Caco-2 (cell line): ENCODE data around the gene HDHD2. TPM values are rescaled to one million over a fixed set of nuclear protein-coding genes. Genes with fewer than 3 reads are reported as not detected.

Source experiments
- BruUV-seq: library from RNA; stranded (reverse); fragments of 400-500 nt; replicated peaks from 2 replicates; lab custom pipeline; 2021; lab: Mats Ljungman, UMichigan
- CTCF ChIA-PET: fragments of 300-600 bp; sonication (Branson Sonifier 250); formaldehyde crosslinking; loops from one replicate; lab custom pipeline; 2022; ENCODE audit warnings: antibody characterized with exemption; lab: Charles Lee
- POLR2A ChIA-PET: fragments of 300-600 bp; sonication (Branson Sonifier 250); formaldehyde crosslinking; loops from one replicate; lab custom pipeline; 2022; ENCODE audit warnings: antibody characterized with exemption; lab: Charles Lee
- DNase-seq, 2 experiments: peaks; one replicate each; pipeline versions ENCODE4 v3.0.0 to v3.0.0-alpha.2; 2020 to 2022
- H3K27me3 ChIP-seq: replicated peaks from 2 replicates; pipeline ENCODE4 v1.6.0; 2011; ENCODE audit warnings: low read length; ENCODE audit not compliant: control insufficient read depth, insufficient read depth
- H3K36me3 ChIP-seq: 2 replicates; pipeline ENCODE4 v1.5.1; 2011; ENCODE audit warnings: low read length; ENCODE audit not compliant: control insufficient read depth, insufficient read depth
- H3K4me1 ChIP-seq: fragments of 250-450 bp; sonication (Bioruptor Pico); 2 replicates; pipeline ENCODE4 v1.5.1; 2020; ENCODE audit warnings: mild to moderate bottlenecking
- H3K4me3 ChIP-seq: 2 replicates; pipeline ENCODE4 v1.5.1; 2011; ENCODE audit warnings: low read depth, mild to moderate bottlenecking, control low read depth, low read length
- H3K9me3 ChIP-seq: fragments of 250-450 bp; sonication (Bioruptor Pico); 2 replicates; pipeline ENCODE4 v1.5.1; 2020; ENCODE audit warnings: mild to moderate bottlenecking, moderate library complexity
- H3K27ac Mint-ChIP-seq: one replicate; pipeline ENCODE4 v1.8.0; 2022; ENCODE audit warnings: mixed read lengths; ENCODE audit not compliant: unreplicated experiment
- H3K27me3 Mint-ChIP-seq: one replicate; pipeline ENCODE4 v1.8.0; 2022; ENCODE audit warnings: mixed read lengths; ENCODE audit not compliant: insufficient read depth, unreplicated experiment
- H3K36me3 Mint-ChIP-seq: one replicate; pipeline ENCODE4 v1.8.0; 2022; ENCODE audit warnings: mild to moderate bottlenecking, mixed read lengths; ENCODE audit not compliant: insufficient read depth, unreplicated experiment
- H3K4me1 Mint-ChIP-seq: one replicate; pipeline ENCODE4 v1.8.0; 2022; ENCODE audit warnings: low read depth, mixed read lengths; ENCODE audit not compliant: unreplicated experiment
- H3K4me3 Mint-ChIP-seq: one replicate; pipeline ENCODE4 v1.8.0; 2022; ENCODE audit warnings: mild to moderate bottlenecking, moderate library complexity, mixed read lengths; ENCODE audit not compliant: unreplicated experiment
- H3K9me3 Mint-ChIP-seq: one replicate; pipeline ENCODE4 v1.8.0; 2022; ENCODE audit warnings: mixed read lengths; ENCODE audit not compliant: unreplicated experiment
- CTCF ChIP-seq, 2 experiments: fragments of 200-600 bp in 1 of 2; IDR thresholded peaks; 1 replicate in 1 of 2; 2 replicates in 1 of 2; pipeline versions ENCODE4 v1.5.1 to v1.8.0; 2011 to 2022; ENCODE audit warnings: antibody characterized with exemption in 1 of 2, control low read depth in 1 of 2, inconsistent platforms in 1 of 2, low read depth in 1 of 2, low read length in 1 of 2, mild to moderate bottlenecking in 1 of 2, moderate library complexity in 1 of 2; ENCODE audit not compliant: insufficient read depth in 1 of 2, severe bottlenecking in 1 of 2, unreplicated experiment in 1 of 2
- intact Hi-C: fragments of 100-400 bp; cut with micrococcal nuclease; formaldehyde crosslinking; loops from one replicate; pipeline ENCODE4 v1.10.0; 2022; ENCODE audit not compliant: unreplicated experiment
- total RNA-seq: library from RNA; stranded (reverse); gene quantifications from 2 replicates; pipeline ENCODE4 v1.2.3, GENCODE V29; 2022

Gene HDHD2
- total RNA-seq, 1 experiment from 2014 or later: 14.7 TPM

- no peak overlapping the region for H3K4me3 ChIP-seq
- no peaks in the 10 kb centered on the region for H3K4me1 Mint-ChIP-seq
- intact Hi-C loops: loop anchor here (1.0 to 5.0 kb wide), 2 partner anchors 105 to 657 kb away; no protein-coding TSS in a partner anchor
- peak; percentile 43 to 56 for DNase-seq
- ChIA-PET POLR2A (no interaction called here), CTCF (interaction anchor here (1.6 kb wide), 1 partner anchor 105 kb away, joined by 5 read pairs; no protein-coding TSS in a partner anchor)
- H3K4me3 Mint-ChIP-seq: no peak overlapping the region
- H3K36me3 Mint-ChIP-seq: peaks cover 6% of the 10 kb centered on the region
- H3K9me3 Mint-ChIP-seq: no peaks in the 10 kb centered on the region
- BruUV-seq: no TSS peak
- H3K4me1 ChIP-seq: no peaks in the 10 kb centered on the region
- H3K36me3 ChIP-seq: no peaks in the 10 kb centered on the region
- H3K9me3 ChIP-seq: no peaks in the 10 kb centered on the region
- TF ChIP-seq CTCF (IDR thresholded peaks at IDR 0.05; ENCODE audit: insufficient read depth in 1 of 2, low read depth in 1 of 2, low read length in 1 of 2, severe bottlenecking in 1 of 2, unreplicated experiment in 1 of 2): peak; percentile 38 to 51
- H3K27ac Mint-ChIP-seq: no peak overlapping the region
- no peaks in the 10 kb centered on the region for H3K27me3 ChIP-seq
- H3K27me3 Mint-ChIP-seq: no peaks in the 10 kb centered on the region
These were observed 50.0 kb downstream of the HDHD2 start for GRCh38 chr18:47100212-47100831.

- POLR2A ChIA-PET: no interaction called here
- no peak overlapping the region for H3K4me3 Mint-ChIP-seq
- DNase-seq: peak in 1 of 2 experiments; percentile 0
- no TSS peak for BruUV-seq
- Histone ChIP-seq H3K4me1 (no peaks in the 10 kb centered on the region), H3K9me3 (no peaks in the 10 kb centered on the region), H3K4me3 (no peak overlapping the region), H3K36me3 (no peaks in the 10 kb centered on the region), H3K27me3 (no peaks in the 10 kb centered on the region)
- H3K9me3 Mint-ChIP-seq: no peaks in the 10 kb centered on the region
- H3K36me3 Mint-ChIP-seq: peaks cover 6% of the 10 kb centered on the region
- no peak overlapping the region for H3K27ac Mint-ChIP-seq
- no peak for TF ChIP-seq CTCF (IDR thresholded peaks at IDR 0.05; ENCODE audit: insufficient read depth in 1 of 2, low read depth in 1 of 2, low read length in 1 of 2, severe bottlenecking in 1 of 2, unreplicated experiment in 1 of 2)
- CTCF ChIA-PET: no interaction called here
- H3K4me1 Mint-ChIP-seq: no peaks in the 10 kb centered on the region
- intact Hi-C loops: no loop called here
- no peaks in the 10 kb centered on the region for H3K27me3 Mint-ChIP-seq
These were observed 54.5 kb downstream of the HDHD2 start for GRCh38 chr18:47095810-47096209.

GRCh38 chr18:47087676-47088075 is 62.6 kb downstream of the HDHD2 start:
- no peak for TF ChIP-seq CTCF (IDR thresholded peaks at IDR 0.05; ENCODE audit: insufficient read depth in 1 of 2, low read depth in 1 of 2, low read length in 1 of 2, severe bottlenecking in 1 of 2, unreplicated experiment in 1 of 2)
- no TSS peak for BruUV-seq
- CTCF ChIA-PET: no interaction called here

More at GRCh38 chr18:47087676-47088075, 62.6 kb downstream of the HDHD2 start:
- H3K4me3 ChIP-seq: no peak overlapping the region
- POLR2A ChIA-PET: no interaction called here
- no peaks in the 10 kb centered on the region for H3K9me3 ChIP-seq
- H3K27me3 ChIP-seq: no peaks in the 10 kb centered on the region
- Mint-ChIP-seq H3K27ac (no peak overlapping the region), H3K4me3 (no peak overlapping the region), H3K4me1 (no peaks in the 10 kb centered on the region), H3K9me3 (no peaks in the 10 kb centered on the region), H3K27me3 (no peaks in the 10 kb centered on the region), H3K36me3 (no peaks in the 10 kb centered on the region)
- intact Hi-C loops: no loop called here
- no peak for DNase-seq
- H3K4me1 ChIP-seq: no peaks in the 10 kb centered on the region
- H3K36me3 ChIP-seq: no peaks in the 10 kb centered on the region
